Liver (tissue), 9 donors: ENCODE results near the gene ZSCAN12. TPM values are rescaled to one million over a fixed set of nuclear protein-coding genes. Genes with fewer than 3 reads are reported as not detected.

ENCODE experiments used
- DNase-seq: peaks from one replicate; pipeline ENCODE4 v3.0.0-alpha.2; 2017; ENCODE audit warnings: low spot score
- H3K27ac ChIP-seq, 2 donors: one replicate each; pipeline ENCODE4 v1.7.0; 2013; ENCODE audit warnings: inconsistent platforms in 2 of 2, low read length in 2 of 2, control low read depth in 1 of 2, low read depth in 1 of 2, mild to moderate bottlenecking in 1 of 2
- H3K27me3 ChIP-seq, 4 donors: one replicate each; pipeline versions ENCODE4 v1.6.1 to v1.7.0; 2013; ENCODE audit warnings: low read length in 3 of 4, inconsistent platforms in 1 of 4, mild to moderate bottlenecking in 1 of 4, moderate library complexity in 1 of 4; ENCODE audit not compliant: control insufficient read depth in 4 of 4, insufficient read depth in 4 of 4
- H3K36me3 ChIP-seq, 4 donors: one replicate each; pipeline versions ENCODE4 v1.6.1 to v1.7.0; 2013; ENCODE audit warnings: low read length in 3 of 4, mild to moderate bottlenecking in 3 of 4, low read depth in 1 of 4, moderate library complexity in 1 of 4; ENCODE audit not compliant: control insufficient read depth in 4 of 4, insufficient read depth in 3 of 4
- H3K4me1 ChIP-seq, 4 donors: one replicate each; pipeline versions ENCODE4 v1.6.1 to v1.7.0; 2013; ENCODE audit warnings: low read length in 3 of 4, mild to moderate bottlenecking in 3 of 4, moderate library complexity in 1 of 4; ENCODE audit not compliant: control insufficient read depth in 4 of 4, insufficient read depth in 4 of 4
- H3K4me3 ChIP-seq, 3 donors: one replicate each; pipeline versions ENCODE4 v1.6.1 to v1.7.0; 2013; ENCODE audit warnings: low read length in 3 of 3, control low read depth in 1 of 3, low read depth in 1 of 3, mild to moderate bottlenecking in 1 of 3
- H3K9ac ChIP-seq, 2 donors: one replicate each; pipeline ENCODE4 v1.7.0; 2013; ENCODE audit warnings: low read length in 2 of 2, mild to moderate bottlenecking in 2 of 2, moderate library complexity in 2 of 2, control low read depth in 1 of 2, low read depth in 1 of 2
- H3K9me3 ChIP-seq, 4 donors: one replicate each; pipeline versions ENCODE4 v1.6.1 to v1.7.0; 2013; ENCODE audit warnings: low read length in 3 of 4; ENCODE audit not compliant: control insufficient read depth in 4 of 4
- EGR1 ChIP-seq, 2 donors: IDR thresholded peaks; 2 replicates each; pipeline ENCODE4 v1.6.1; 2016 to 2018; ENCODE audit warnings: antibody characterized with exemption in 2 of 2, low read depth in 2 of 2
- FOXA1 ChIP-seq: IDR thresholded peaks from 2 replicates; pipeline ENCODE4 v1.6.1; 2016; ENCODE audit warnings: antibody characterized with exemption
- FOXA2 ChIP-seq: IDR thresholded peaks from 2 replicates; pipeline ENCODE4 v1.6.1; 2016; ENCODE audit warnings: antibody characterized with exemption
- GABPA ChIP-seq, 2 donors: IDR thresholded peaks in 1 of 2; conservative IDR thresholded peaks in 1 of 2; 2 replicates each; pipeline ENCODE4 v1.6.1; 2016; ENCODE audit warnings: antibody characterized with exemption in 2 of 2, mild to moderate bottlenecking in 1 of 2, moderate library complexity in 1 of 2
- HNF4A ChIP-seq, 2 donors: conservative IDR thresholded peaks; 2 replicates each; pipeline ENCODE4 v1.6.1; 2016; ENCODE audit warnings: antibody characterized with exemption in 2 of 2, mild to moderate bottlenecking in 2 of 2
- HNF4G ChIP-seq: IDR thresholded peaks from 2 replicates; pipeline ENCODE4 v1.6.1; 2016; ENCODE audit warnings: antibody characterized with exemption
- JUND ChIP-seq, 2 donors: IDR thresholded peaks; 2 replicates each; pipeline ENCODE4 v1.6.1; 2016; ENCODE audit warnings: antibody characterized with exemption in 2 of 2
- RAD21 ChIP-seq, 2 donors: IDR thresholded peaks; 2 replicates each; pipeline ENCODE4 v1.6.1; 2016; ENCODE audit warnings: antibody characterized with exemption in 2 of 2, mild to moderate bottlenecking in 2 of 2
- RXRA ChIP-seq, 2 donors: IDR thresholded peaks; 2 replicates each; pipeline ENCODE4 v1.6.1; 2017 to 2018; ENCODE audit warnings: antibody characterized with exemption in 2 of 2, mild to moderate bottlenecking in 1 of 2
- SP1 ChIP-seq: IDR thresholded peaks from 2 replicates; pipeline ENCODE4 v1.6.1; 2018; ENCODE audit warnings: antibody characterized with exemption, mild to moderate bottlenecking
- TAF1 ChIP-seq: conservative IDR thresholded peaks from 2 replicates; pipeline ENCODE4 v1.6.1; 2016; ENCODE audit warnings: antibody characterized with exemption, mild to moderate bottlenecking
- WGBS: extraction: QIAGEN DNeasy Blood & Tissue Kit; methylation state at CpG from one replicate; pipeline ENCODE4 v1.1.7; 2013; 5-methylcytosine and 5-hydroxymethylcytosine counted together
- polyA plus RNA-seq, 2 donors: library from polyadenylated mRNA; stranded (reverse) in 1 of 2; unstranded in 1 of 2; fragments of 200-250 nt in 1 of 2; fragments of >200 nt in 1 of 2; fragmentation: Nextera tagmentation in 1 of 2; extraction: Ambion mirVana in 1 of 2; gene quantifications; one replicate each; pipeline versions ENCODE4 v1.2.1 to v1.2.3, GENCODE V29; 2013 to 2015
- total RNA-seq, 2 donors: library from RNA; depleted of rRNA; stranded (reverse); fragments of >200 nt; gene quantifications; one replicate each; pipeline ENCODE4 v1.2.3, GENCODE V29; 2014
- TF ChIP-seq, protein P1 (sequence below): IDR thresholded peaks from 2 replicates; pipeline ENCODE4 v1.6.1; 2016; ENCODE audit warnings: antibody characterized with exemption
- TF ChIP-seq, protein P2 (sequence below): IDR thresholded peaks from 2 replicates; pipeline ENCODE4 v1.6.1; 2016; ENCODE audit warnings: antibody characterized with exemption, mild to moderate bottlenecking
- TF ChIP-seq, protein P3 (sequence below): fragments of 150-350 bp; IDR thresholded peaks from 2 replicates; pipeline ENCODE4 v1.5.1; 2017; ENCODE audit warnings: improper control_type of control experiment, low read depth, low read length; ENCODE audit not compliant: missing input control
- TF ChIP-seq, protein P4 (sequence below): IDR thresholded peaks from 2 replicates; pipeline ENCODE4 v1.6.1; 2016; ENCODE audit warnings: antibody characterized with exemption
- TF ChIP-seq, protein P5 (sequence below): IDR thresholded peaks from 2 replicates; pipeline ENCODE4 v1.6.1; 2016; ENCODE audit warnings: antibody characterized with exemption
- donor health status: healthy.
- donor health status: healthy.
- donor health status: healthy.
- donor health status: healthy.
- donor health status: healthy.

Gene ZSCAN12
- total and polyA plus RNA-seq, 4 donors: 0.46 to 3.9 (median 2.0) TPM

DNA sequence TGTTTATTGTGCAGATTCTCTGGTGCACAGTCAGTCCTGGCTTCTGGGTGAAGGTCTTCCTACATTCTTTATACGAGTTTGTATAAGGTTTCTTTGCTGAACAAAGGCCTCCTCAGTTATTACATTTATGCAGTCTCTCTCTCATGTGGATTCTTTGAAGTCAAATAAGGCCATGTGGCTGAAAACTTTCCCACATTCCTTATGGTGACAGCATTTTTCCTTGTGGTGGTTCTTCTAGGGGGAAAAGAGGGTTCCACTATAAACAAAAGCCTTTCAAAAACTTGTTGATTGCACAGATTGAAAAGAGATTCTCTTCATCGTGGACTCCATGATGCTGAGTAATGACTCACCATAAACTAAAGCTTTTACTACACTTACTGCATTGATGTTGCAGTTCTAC, 19.2 kb downstream of the ZSCAN12 start:
- no peaks in the 10 kb centered on the region for H3K27me3 ChIP-seq
- H3K36me3 ChIP-seq: peaks cover 0 to 18% (median 5%) of the 10 kb centered on the region in 4 donors
- no peaks in the 10 kb centered on the region for H3K9me3 ChIP-seq
- H3K4me1 ChIP-seq: peaks cover 0 to 15% (median 7%) of the 10 kb centered on the region in 4 donors
- H3K9ac ChIP-seq: no peak overlapping the region
- WGBS: 95% methylated on average over 2 of the region's 2 CpGs
- no peak for DNase-seq
- TF ChIP-seq EGR1 (IDR thresholded peaks at IDR 0.05; ENCODE audit: low read depth in 2 of 2): no peak
- no peak for TF ChIP-seq JUND (IDR thresholded peaks at IDR 0.05)
- TF ChIP-seq GABPA (IDR thresholded peaks at IDR 0.05 in 1 of 2, conservative IDR thresholded peaks at IDR 0.05 in 1 of 2): no peak
- TF ChIP-seq, protein P1, sequence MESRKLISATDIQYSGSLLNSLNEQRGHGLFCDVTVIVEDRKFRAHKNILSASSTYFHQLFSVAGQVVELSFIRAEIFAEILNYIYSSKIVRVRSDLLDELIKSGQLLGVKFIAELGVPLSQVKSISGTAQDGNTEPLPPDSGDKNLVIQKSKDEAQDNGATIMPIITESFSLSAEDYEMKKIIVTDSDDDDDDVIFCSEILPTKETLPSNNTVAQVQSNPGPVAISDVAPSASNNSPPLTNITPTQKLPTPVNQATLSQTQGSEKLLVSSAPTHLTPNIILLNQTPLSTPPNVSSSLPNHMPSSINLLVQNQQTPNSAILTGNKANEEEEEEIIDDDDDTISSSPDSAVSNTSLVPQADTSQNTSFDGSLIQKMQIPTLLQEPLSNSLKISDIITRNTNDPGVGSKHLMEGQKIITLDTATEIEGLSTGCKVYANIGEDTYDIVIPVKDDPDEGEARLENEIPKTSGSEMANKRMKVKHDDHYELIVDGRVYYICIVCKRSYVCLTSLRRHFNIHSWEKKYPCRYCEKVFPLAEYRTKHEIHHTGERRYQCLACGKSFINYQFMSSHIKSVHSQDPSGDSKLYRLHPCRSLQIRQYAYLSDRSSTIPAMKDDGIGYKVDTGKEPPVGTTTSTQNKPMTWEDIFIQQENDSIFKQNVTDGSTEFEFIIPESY: no peak
- TF ChIP-seq, protein P2, sequence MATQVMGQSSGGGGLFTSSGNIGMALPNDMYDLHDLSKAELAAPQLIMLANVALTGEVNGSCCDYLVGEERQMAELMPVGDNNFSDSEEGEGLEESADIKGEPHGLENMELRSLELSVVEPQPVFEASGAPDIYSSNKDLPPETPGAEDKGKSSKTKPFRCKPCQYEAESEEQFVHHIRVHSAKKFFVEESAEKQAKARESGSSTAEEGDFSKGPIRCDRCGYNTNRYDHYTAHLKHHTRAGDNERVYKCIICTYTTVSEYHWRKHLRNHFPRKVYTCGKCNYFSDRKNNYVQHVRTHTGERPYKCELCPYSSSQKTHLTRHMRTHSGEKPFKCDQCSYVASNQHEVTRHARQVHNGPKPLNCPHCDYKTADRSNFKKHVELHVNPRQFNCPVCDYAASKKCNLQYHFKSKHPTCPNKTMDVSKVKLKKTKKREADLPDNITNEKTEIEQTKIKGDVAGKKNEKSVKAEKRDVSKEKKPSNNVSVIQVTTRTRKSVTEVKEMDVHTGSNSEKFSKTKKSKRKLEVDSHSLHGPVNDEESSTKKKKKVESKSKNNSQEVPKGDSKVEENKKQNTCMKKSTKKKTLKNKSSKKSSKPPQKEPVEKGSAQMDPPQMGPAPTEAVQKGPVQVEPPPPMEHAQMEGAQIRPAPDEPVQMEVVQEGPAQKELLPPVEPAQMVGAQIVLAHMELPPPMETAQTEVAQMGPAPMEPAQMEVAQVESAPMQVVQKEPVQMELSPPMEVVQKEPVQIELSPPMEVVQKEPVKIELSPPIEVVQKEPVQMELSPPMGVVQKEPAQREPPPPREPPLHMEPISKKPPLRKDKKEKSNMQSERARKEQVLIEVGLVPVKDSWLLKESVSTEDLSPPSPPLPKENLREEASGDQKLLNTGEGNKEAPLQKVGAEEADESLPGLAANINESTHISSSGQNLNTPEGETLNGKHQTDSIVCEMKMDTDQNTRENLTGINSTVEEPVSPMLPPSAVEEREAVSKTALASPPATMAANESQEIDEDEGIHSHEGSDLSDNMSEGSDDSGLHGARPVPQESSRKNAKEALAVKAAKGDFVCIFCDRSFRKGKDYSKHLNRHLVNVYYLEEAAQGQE: no peak
- TF ChIP-seq FOXA2: no peak
- TF ChIP-seq HNF4G: no peak
- TF ChIP-seq RAD21 (IDR thresholded peaks at IDR 0.05): no peak
- TF ChIP-seq, protein P3, sequence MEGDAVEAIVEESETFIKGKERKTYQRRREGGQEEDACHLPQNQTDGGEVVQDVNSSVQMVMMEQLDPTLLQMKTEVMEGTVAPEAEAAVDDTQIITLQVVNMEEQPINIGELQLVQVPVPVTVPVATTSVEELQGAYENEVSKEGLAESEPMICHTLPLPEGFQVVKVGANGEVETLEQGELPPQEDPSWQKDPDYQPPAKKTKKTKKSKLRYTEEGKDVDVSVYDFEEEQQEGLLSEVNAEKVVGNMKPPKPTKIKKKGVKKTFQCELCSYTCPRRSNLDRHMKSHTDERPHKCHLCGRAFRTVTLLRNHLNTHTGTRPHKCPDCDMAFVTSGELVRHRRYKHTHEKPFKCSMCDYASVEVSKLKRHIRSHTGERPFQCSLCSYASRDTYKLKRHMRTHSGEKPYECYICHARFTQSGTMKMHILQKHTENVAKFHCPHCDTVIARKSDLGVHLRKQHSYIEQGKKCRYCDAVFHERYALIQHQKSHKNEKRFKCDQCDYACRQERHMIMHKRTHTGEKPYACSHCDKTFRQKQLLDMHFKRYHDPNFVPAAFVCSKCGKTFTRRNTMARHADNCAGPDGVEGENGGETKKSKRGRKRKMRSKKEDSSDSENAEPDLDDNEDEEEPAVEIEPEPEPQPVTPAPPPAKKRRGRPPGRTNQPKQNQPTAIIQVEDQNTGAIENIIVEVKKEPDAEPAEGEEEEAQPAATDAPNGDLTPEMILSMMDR: no peak
- no peak overlapping the region for H3K4me3 ChIP-seq
- H3K27ac ChIP-seq: no peak overlapping the region

DNA sequence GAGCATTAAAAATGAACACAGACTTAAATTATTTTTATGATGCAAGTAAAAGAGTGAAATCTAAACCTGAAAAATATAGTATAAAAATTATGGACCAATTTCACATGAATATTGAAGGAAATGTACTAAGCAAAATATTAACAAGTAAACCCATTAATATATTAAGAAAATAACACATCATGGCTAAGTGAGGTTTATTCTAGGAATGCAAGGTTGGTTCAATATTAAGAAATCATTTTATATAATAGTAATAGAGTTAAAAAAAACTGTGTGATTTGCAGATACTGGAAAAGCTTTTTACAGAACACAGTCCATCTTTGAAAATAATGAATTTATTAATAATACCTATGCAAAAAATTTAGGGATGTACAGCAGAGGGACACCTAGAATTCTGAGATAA, 20.9 kb downstream of the ZSCAN12 start:
- peaks cover 0 to 18% (median 5%) of the 10 kb centered on the region in 4 donors for H3K36me3 ChIP-seq
- H3K27ac ChIP-seq: no peak overlapping the region
- H3K4me3 ChIP-seq: no peak overlapping the region
- DNase-seq: no peak
- no peaks in the 10 kb centered on the region for H3K9me3 ChIP-seq
- TF ChIP-seq FOXA1 (no peak), SP1 (no peak), EGR1 (IDR thresholded peaks at IDR 0.05; ENCODE audit: low read depth in 2 of 2) (no peak), JUND (IDR thresholded peaks at IDR 0.05) (no peak), RAD21 (IDR thresholded peaks at IDR 0.05) (no peak), FOXA2 (no peak), TAF1 (no peak), HNF4G (no peak), HNF4A (conservative IDR thresholded peaks at IDR 0.05) (no peak), RXRA (IDR thresholded peaks at IDR 0.05) (no peak), GABPA (IDR thresholded peaks at IDR 0.05 in 1 of 2, conservative IDR thresholded peaks at IDR 0.05 in 1 of 2) (no peak)
- TF ChIP-seq, protein P4, sequence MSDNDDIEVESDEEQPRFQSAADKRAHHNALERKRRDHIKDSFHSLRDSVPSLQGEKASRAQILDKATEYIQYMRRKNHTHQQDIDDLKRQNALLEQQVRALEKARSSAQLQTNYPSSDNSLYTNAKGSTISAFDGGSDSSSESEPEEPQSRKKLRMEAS: no peak
- TF ChIP-seq, protein P3: no peak
- TF ChIP-seq, protein P5, sequence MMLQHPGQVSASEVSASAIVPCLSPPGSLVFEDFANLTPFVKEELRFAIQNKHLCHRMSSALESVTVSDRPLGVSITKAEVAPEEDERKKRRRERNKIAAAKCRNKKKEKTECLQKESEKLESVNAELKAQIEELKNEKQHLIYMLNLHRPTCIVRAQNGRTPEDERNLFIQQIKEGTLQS: no peak
- no peaks in the 10 kb centered on the region for H3K27me3 ChIP-seq
- H3K9ac ChIP-seq: no peak overlapping the region
- peaks cover 0 to 10% (median 5%) of the 10 kb centered on the region in 4 donors for H3K4me1 ChIP-seq
